Sigmoid colon (tissue), 7 donors: Measurements from ENCODE around the gene SAMD7. TPM values are rescaled to one million over a fixed set of nuclear protein-coding genes. Genes with fewer than 3 reads are reported as not detected.

Source experiments
- DNase-seq: peaks from one replicate; pipeline ENCODE4 v3.0.0-alpha.2; 2019
- H3K27ac ChIP-seq, 4 donors: fragments of 200-600 bp; sonication (generic); one replicate each; pipeline ENCODE4 v1.5.1; 2016 to 2019; ENCODE audit warnings: mild to moderate bottlenecking in 1 of 4
- H3K27me3 ChIP-seq, 3 donors: fragments of 200-600 bp; sonication (generic); one replicate each; pipeline ENCODE4 v1.5.1; 2019; ENCODE audit warnings: mild to moderate bottlenecking in 1 of 3
- H3K36me3 ChIP-seq, 4 donors: fragments of 200-600 bp; sonication (generic); one replicate each; pipeline ENCODE4 v1.5.1; 2016 to 2019
- H3K4me1 ChIP-seq, 4 donors: fragments of 200-600 bp; sonication (generic); one replicate each; pipeline ENCODE4 v1.5.1; 2017 to 2019
- H3K4me3 ChIP-seq, 4 donors: fragments of 200-600 bp; sonication (generic); one replicate each; pipeline ENCODE4 v1.5.1; 2017 to 2019; ENCODE audit warnings: mild to moderate bottlenecking in 2 of 4, moderate library complexity in 1 of 4
- H3K9me3 ChIP-seq, 4 donors: fragments of 200-600 bp in 3 of 4; sonication (generic) in 3 of 4; one replicate each; pipeline versions ENCODE4 v1.5.1 to v1.6.1; 2013 to 2019
- CTCF ChIP-seq, 4 experiments: fragments of 450-650 bp in 3 of 4; fragments of 200-600 bp in 1 of 4; IDR thresholded peaks; one replicate each; pipeline ENCODE4 v1.5.1; 2016 to 2019; ENCODE audit warnings: antibody characterized with exemption in 4 of 4, mild to moderate bottlenecking in 3 of 4, moderate library complexity in 2 of 4
- EP300 ChIP-seq, 4 donors: sonication (generic); formaldehyde crosslinking; IDR thresholded peaks; one replicate each; pipeline ENCODE4 v1.6.1; 2017; ENCODE audit warnings: antibody characterized with exemption in 4 of 4
- POLR2A ChIP-seq, 2 donors: fragments of 450-650 bp; IDR thresholded peaks; one replicate each; pipeline ENCODE4 v1.6.1; 2016; ENCODE audit warnings: antibody characterized with exemption in 2 of 2, mild to moderate bottlenecking in 2 of 2, moderate library complexity in 2 of 2
- POLR2AphosphoS5 ChIP-seq, 4 donors: sonication (generic); formaldehyde crosslinking; IDR thresholded peaks; one replicate each; pipeline ENCODE4 v1.6.1; 2017; ENCODE audit warnings: antibody characterized with exemption in 4 of 4
- WGBS, 2 donors: extraction: QIAGEN DNeasy Blood & Tissue Kit; methylation state at CpG; one replicate each; pipeline ENCODE4 v1.1.7; 2013; 5-methylcytosine and 5-hydroxymethylcytosine counted together
- intact Hi-C: fragments of 100-400 bp; cut with DNase I; formaldehyde crosslinking; loops from one replicate; pipeline ENCODE4 v1.15.1; 2023
- polyA plus RNA-seq, 3 donors: library from polyadenylated mRNA; stranded (reverse); fragments of 200-250 nt; gene quantifications; one replicate each; pipeline ENCODE4 v1.2.3, GENCODE V29; 2013
- total RNA-seq, 4 donors: library from RNA; depleted of rRNA; stranded (reverse); fragments of >200 nt; gene quantifications; one replicate each; pipeline ENCODE4 v1.1.0, GENCODE V29; 2016
- donor health status: healthy with polysubstance abuse.
- donor health status: Bipolar disorder and iron deficiency.
- donor health status: healthy.

Gene SAMD7
- total and polyA plus RNA-seq, 7 donors: not detected

GRCh38 chr3:169879013-169879557, 32.3 kb upstream of the SAMD7 start:
- Histone ChIP-seq H3K9me3 (no peaks in the 10 kb centered on the region), H3K36me3 (no peaks in the 10 kb centered on the region), H3K27me3 (no peaks in the 10 kb centered on the region), H3K4me3 (no peak overlapping the region), H3K27ac (no peak overlapping the region), H3K4me1 (no peaks in the 10 kb centered on the region)
- no peak for DNase-seq
- TF ChIP-seq CTCF (IDR thresholded peaks at IDR 0.05): no peak
- no peak for TF ChIP-seq POLR2A (IDR thresholded peaks at IDR 0.05)
- TF ChIP-seq EP300 (IDR thresholded peaks at IDR 0.05): no peak
- no peak for TF ChIP-seq POLR2AphosphoS5 (IDR thresholded peaks at IDR 0.05)
- intact Hi-C loops: no loop called here
- 86 to 94% methylated on average over 8 of the region's 8 CpGs for WGBS, 2 donors

GRCh38 chr3:169879845-169880575, 31.4 kb upstream of the SAMD7 start:
- 78 to 83% methylated on average over 3 of the region's 3 CpGs for WGBS, 2 donors
- H3K27ac ChIP-seq: no peak overlapping the region
- no peaks in the 10 kb centered on the region for H3K4me1 ChIP-seq
- no peak for TF ChIP-seq POLR2AphosphoS5 (IDR thresholded peaks at IDR 0.05)
- no peak for TF ChIP-seq CTCF (IDR thresholded peaks at IDR 0.05)
- no peak for TF ChIP-seq EP300 (IDR thresholded peaks at IDR 0.05)
- no peak for TF ChIP-seq POLR2A (IDR thresholded peaks at IDR 0.05)
- H3K27me3 ChIP-seq: no peaks in the 10 kb centered on the region
- intact Hi-C loops: no loop called here
- no peaks in the 10 kb centered on the region for H3K9me3 ChIP-seq
- no peaks in the 10 kb centered on the region for H3K36me3 ChIP-seq
- DNase-seq: no peak
- no peak overlapping the region for H3K4me3 ChIP-seq

GRCh38 chr3:169880576-169881250, 30.7 kb upstream of the SAMD7 start:
- WGBS, 2 donors: 85 to 92% methylated on average over 4 of the region's 4 CpGs
- intact Hi-C loops: no loop called here
- H3K27me3 ChIP-seq: no peaks in the 10 kb centered on the region

GRCh38 chr3:169886671-169887070, 24.7 kb upstream of the SAMD7 start:
- H3K4me3 ChIP-seq: no peak overlapping the region
- no peaks in the 10 kb centered on the region for H3K9me3 ChIP-seq
- no peaks in the 10 kb centered on the region for H3K36me3 ChIP-seq
- H3K4me1 ChIP-seq: peaks cover 0 to 11% (median 10%) of the 10 kb centered on the region in 4 donors
- intact Hi-C loops: no loop called here
- H3K27ac ChIP-seq: peak overlapping the region in 2 of 4 donors; percentile 8 to 28
- H3K27me3 ChIP-seq: no peaks in the 10 kb centered on the region
- TF ChIP-seq CTCF (IDR thresholded peaks at IDR 0.05): no peak
- peak in 1 of 4 donors; percentile 19 for TF ChIP-seq POLR2AphosphoS5 (IDR thresholded peaks at IDR 0.05)
- WGBS, 2 donors: 30 to 62% methylated on average over 5 of the region's 5 CpGs
- DNase-seq: peak; percentile 83

More at GRCh38 chr3:169880576-169881250, 30.7 kb upstream of the SAMD7 start:
- no peaks in the 10 kb centered on the region for H3K36me3 ChIP-seq
- no peaks in the 10 kb centered on the region for H3K4me1 ChIP-seq
- no peak overlapping the region for H3K4me3 ChIP-seq
- no peak for DNase-seq
- TF ChIP-seq POLR2AphosphoS5 (IDR thresholded peaks at IDR 0.05) (no peak), CTCF (IDR thresholded peaks at IDR 0.05) (no peak)
- no peaks in the 10 kb centered on the region for H3K9me3 ChIP-seq
- H3K27ac ChIP-seq: no peak overlapping the region
